ENCODE measurements around the gene FBXO31. TPM values are rescaled to one million over a fixed set of nuclear protein-coding genes. Genes with fewer than 3 reads are reported as not detected.

The FBXO31 gene, protein sequence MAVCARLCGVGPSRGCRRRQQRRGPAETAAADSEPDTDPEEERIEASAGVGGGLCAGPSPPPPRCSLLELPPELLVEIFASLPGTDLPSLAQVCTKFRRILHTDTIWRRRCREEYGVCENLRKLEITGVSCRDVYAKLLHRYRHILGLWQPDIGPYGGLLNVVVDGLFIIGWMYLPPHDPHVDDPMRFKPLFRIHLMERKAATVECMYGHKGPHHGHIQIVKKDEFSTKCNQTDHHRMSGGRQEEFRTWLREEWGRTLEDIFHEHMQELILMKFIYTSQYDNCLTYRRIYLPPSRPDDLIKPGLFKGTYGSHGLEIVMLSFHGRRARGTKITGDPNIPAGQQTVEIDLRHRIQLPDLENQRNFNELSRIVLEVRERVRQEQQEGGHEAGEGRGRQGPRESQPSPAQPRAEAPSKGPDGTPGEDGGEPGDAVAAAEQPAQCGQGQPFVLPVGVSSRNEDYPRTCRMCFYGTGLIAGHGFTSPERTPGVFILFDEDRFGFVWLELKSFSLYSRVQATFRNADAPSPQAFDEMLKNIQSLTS
- 41.6 and 45.0 TPM in 2 replicates for total RNA-seq

DNA sequence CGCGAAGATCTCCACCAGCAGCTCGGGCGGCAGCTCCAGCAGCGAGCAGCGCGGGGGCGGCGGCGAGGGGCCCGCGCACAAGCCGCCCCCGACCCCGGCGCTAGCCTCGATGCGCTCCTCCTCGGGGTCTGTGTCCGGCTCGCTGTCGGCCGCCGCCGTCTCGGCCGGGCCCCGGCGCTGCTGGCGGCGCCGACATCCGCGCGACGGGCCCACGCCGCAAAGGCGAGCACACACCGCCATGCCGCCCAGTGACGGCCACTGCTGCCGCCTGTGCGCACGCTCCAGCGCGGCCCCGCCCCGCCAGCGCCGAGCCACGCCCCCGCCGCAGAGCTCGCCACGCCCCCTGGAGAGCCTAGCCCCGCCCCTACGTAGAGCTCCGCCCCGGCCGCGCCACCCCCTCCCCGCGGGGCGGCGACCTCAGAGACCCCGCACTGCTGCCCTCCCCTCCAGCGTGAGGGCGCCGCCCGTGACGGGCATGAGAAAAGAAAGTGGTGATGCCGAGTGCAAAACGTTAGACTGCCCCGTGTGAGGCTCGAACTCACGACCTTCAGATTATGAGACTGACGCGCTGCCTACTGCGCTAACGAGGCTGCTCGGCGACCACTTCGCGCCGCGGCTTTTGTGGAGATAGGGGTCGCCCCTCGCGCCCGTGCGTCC, at the start of gene FBXO31:
Gene FBXO31, minus strand, starts transcription at position 272 of the 657 bp plus-strand sequence. Its CDS starts 32 bp downstream, at position 240.

DNA sequence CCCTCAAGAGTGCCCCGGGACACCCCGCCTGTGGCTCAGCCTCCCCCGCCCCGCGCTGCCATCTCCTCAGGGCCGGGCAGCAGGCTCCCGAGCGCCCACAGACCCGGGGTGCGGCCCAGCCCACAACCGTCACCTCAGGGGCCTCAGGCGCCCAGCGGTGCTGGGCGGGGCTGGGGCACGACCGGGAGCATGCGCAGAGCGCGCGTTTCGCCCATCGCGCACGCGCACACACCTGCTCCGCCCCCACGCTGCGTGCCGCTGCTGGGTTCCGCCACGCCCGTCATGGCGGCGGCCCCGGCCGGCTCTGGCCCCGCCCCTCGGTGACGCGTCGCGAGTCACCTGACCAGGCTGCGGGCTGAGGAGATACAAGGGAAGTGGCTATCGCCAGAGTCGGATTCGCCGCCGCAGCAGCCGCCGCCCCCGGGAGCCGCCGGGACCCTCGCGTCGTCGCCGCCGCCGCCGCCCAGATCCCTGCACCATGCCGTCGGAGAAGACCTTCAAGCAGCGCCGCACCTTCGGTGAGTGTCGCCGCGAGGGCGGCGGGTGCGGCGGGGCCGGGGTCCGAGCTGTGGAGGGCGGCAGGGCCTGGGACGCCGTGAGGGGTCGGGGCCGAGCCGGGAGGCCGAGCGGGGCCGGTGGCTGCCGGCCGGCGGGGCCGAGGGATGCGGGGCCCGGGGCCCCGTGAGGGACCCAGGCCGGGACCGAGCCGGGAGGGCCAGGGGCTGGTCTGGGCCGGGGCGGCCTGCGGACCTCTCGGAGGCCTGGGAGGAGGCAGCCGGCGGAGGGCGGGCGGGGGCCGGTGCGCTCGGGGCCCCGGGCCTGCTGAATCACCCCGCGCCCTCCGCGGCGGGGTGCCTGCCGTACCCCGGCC, 8.6 kb upstream of the FBXO31 start, which contains the start of gene MAP1LC3B:
Gene MAP1LC3B, plus strand, starts transcription at position 387 of the 871 bp plus-strand sequence. Its CDS starts 92 bp downstream, at position 479.

DNA sequence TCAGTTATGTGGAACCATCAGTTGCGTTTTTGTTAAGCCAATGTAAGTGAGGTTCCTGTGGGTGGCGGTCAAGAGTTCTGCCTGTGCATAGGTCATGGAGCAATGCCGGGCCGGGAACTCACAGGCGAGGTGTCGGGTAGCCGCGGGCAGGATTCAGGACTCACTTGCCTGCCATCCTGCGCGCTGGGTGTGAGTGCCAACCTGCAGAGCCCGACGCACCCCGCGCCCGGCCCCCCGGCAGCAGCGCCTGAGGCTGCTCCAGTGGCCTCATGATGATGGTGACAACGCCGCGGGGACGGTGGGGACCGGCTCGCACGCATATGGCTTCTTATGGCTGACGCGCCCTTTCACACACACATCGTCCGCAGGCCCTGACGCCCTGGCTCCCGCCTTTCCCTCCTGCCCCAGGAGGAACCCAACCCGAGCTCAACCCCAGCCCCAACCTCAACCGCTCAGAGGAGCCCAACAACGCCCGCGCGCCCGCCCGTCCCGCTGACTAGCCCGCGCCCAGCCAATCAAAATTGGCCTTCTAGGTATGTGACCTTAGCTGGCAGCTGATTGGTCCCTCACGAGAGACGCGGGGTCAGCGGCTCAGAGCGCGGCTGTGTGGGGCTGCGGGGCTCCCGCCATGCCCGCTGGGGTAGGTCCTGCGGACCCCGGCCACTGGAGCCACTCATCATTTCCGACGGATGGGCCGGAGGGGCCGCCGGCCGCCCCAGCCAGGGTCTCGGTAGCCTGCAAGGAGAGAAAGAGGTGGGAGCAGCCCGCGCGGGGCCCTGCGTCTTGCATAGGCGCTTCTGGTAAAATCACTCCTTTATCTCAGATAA, 66.4 kb downstream of the FBXO31 start, which contains the start of gene C16orf95:
Gene C16orf95, minus strand, starts transcription at position 470 of the 827 bp plus-strand sequence. Its CDS starts 150 bp downstream, at position 320.

Other genes starting within 250 kb of the FBXO31 start
- gene C16orf95, start 66.4 kb downstream of the FBXO31 start, total RNA-seq = 3.5 and 5.6 TPM in 2 replicates
- gene MAP1LC3B, start 8.6 kb upstream of the FBXO31 start, total RNA-seq = 27.8 and 30.9 TPM in 2 replicates
- 15.7 and 21.7 TPM in 2 replicates for gene ZCCHC14, start 109.2 kb upstream of the FBXO31 start, total RNA-seq
- gene JPH3, start 218.7 kb upstream of the FBXO31 start, total RNA-seq = not detected in 2 replicates